ENCODE data around the gene POLL.

DNA sequence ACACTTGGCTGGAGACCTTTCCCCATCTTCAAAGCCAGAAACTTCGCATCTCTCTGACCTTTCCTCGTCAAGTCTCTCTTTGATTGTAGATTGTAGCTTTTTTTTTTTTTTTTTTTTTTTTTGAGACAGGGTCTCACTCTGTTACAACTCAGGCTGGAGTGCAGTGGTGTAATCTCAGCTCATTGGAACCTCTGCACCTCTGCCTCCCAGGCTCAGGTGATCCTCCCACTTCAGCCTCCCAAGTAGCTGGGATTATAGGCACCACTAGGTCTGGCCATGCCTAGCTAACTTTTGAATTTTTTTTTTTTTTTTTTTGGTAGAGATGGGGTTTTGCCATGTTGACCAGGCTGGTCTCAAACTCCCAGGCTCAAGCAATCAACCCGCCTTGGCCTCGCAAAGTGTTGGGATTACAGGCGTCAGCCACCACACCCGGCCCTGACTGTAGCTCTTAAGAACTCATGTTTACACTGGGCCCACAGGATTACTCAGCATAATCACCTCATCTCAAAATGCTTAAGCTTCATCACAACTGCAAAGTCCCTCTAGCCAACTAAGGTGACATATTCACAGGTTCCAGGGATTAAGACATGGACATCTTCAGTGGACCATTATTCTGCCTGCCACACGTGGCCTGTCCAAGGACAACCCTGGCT is 11.7 kb downstream of the POLL start:
- TF ChIP-seq, protein P1, sequence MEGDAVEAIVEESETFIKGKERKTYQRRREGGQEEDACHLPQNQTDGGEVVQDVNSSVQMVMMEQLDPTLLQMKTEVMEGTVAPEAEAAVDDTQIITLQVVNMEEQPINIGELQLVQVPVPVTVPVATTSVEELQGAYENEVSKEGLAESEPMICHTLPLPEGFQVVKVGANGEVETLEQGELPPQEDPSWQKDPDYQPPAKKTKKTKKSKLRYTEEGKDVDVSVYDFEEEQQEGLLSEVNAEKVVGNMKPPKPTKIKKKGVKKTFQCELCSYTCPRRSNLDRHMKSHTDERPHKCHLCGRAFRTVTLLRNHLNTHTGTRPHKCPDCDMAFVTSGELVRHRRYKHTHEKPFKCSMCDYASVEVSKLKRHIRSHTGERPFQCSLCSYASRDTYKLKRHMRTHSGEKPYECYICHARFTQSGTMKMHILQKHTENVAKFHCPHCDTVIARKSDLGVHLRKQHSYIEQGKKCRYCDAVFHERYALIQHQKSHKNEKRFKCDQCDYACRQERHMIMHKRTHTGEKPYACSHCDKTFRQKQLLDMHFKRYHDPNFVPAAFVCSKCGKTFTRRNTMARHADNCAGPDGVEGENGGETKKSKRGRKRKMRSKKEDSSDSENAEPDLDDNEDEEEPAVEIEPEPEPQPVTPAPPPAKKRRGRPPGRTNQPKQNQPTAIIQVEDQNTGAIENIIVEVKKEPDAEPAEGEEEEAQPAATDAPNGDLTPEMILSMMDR (IDR thresholded peaks at IDR 0.05; ENCODE audit: insufficient read depth, low read depth, low read length): no peak
- TF ChIP-seq EZH2 (IDR thresholded peaks at IDR 0.05; ENCODE audit: insufficient read depth, low read length): no peak
